H9 (cell line): ENCODE data around the gene CORO1C. TPM values are rescaled to one million over a fixed set of nuclear protein-coding genes. Genes with fewer than 3 reads are reported as not detected.
A peak's percentile ranks its signal among the peaks of the same experiment; 100 is the strongest.

Experiments
- DNase-seq: peaks from one replicate; pipeline ENCODE4 v3.0.0-alpha.2; 2017
- H2AFZ ChIP-seq: one replicate; pipeline ENCODE4 v1.6.1; 2013; ENCODE audit warnings: mild to moderate bottlenecking, low read length, control low read depth, moderate library complexity
- H2AK5ac ChIP-seq: 2 replicates; pipeline ENCODE4 v1.6.1; 2013; ENCODE audit warnings: low read length, control low read depth, mixed read lengths; ENCODE audit not compliant: insufficient read length
- H2BK120ac ChIP-seq: one replicate; pipeline ENCODE4 v1.6.1; 2013; ENCODE audit warnings: low read depth, mild to moderate bottlenecking, low read length, control low read depth, inconsistent platforms; ENCODE audit not compliant: poor library complexity, severe bottlenecking
- H2BK12ac ChIP-seq: 2 replicates; pipeline ENCODE4 v1.6.1; 2013; ENCODE audit warnings: low read length, control low read depth, mixed read lengths, low read depth; ENCODE audit not compliant: insufficient read length
- H2BK15ac ChIP-seq: 2 replicates; pipeline ENCODE4 v1.6.1; 2013; ENCODE audit warnings: low read depth, low read length, control low read depth
- H2BK20ac ChIP-seq: one replicate; pipeline ENCODE4 v1.6.1; 2013; ENCODE audit warnings: low read depth, mild to moderate bottlenecking, low read length, control low read depth, inconsistent platforms; ENCODE audit not compliant: poor library complexity, severe bottlenecking
- H2BK5ac ChIP-seq: 2 replicates; pipeline ENCODE4 v1.6.1; 2013; ENCODE audit warnings: low read length, control low read depth, mixed read lengths; ENCODE audit not compliant: insufficient read length
- H3K14ac ChIP-seq: 2 replicates; pipeline ENCODE4 v1.6.1; 2013; ENCODE audit warnings: low read length, control low read depth; ENCODE audit not compliant: insufficient read depth
- H3K18ac ChIP-seq: 2 replicates; pipeline ENCODE4 v1.6.1; 2013; ENCODE audit warnings: low read depth, mild to moderate bottlenecking, mixed read lengths, low read length, control low read depth; ENCODE audit not compliant: insufficient read length
- H3K23ac ChIP-seq: 2 replicates; pipeline ENCODE4 v1.6.1; 2013; ENCODE audit warnings: low read length, control low read depth, mixed read lengths, low read depth; ENCODE audit not compliant: insufficient read length
- H3K23me2 ChIP-seq: 2 replicates; pipeline ENCODE4 v1.6.1; 2013; ENCODE audit warnings: low read depth, mild to moderate bottlenecking, mixed read lengths, low read length, control low read depth; ENCODE audit not compliant: insufficient read length, poor library complexity, severe bottlenecking
- H3K27ac ChIP-seq: 2 replicates; pipeline ENCODE4 v1.5.1; 2013; ENCODE audit warnings: low read length, control low read depth, mixed read lengths, low read depth; ENCODE audit not compliant: insufficient read length
- H3K27me3 ChIP-seq: 2 replicates; pipeline ENCODE4 v1.6.1; 2013; ENCODE audit warnings: low read length, control low read depth, inconsistent platforms; ENCODE audit not compliant: insufficient read depth
- H3K4ac ChIP-seq: 2 replicates; pipeline ENCODE4 v1.6.1; 2013; ENCODE audit warnings: low read depth, mild to moderate bottlenecking, control low read depth, inconsistent platforms, low read length, moderate library complexity
- H3K4me1 ChIP-seq: 2 replicates; pipeline ENCODE4 v1.6.1; 2013; ENCODE audit warnings: low read length, control low read depth, inconsistent platforms; ENCODE audit not compliant: insufficient read depth
- H3K4me2 ChIP-seq: 2 replicates; pipeline ENCODE4 v1.6.1; 2013; ENCODE audit warnings: low read length, control low read depth, mixed read lengths; ENCODE audit not compliant: insufficient read length, insufficient read depth
- H3K56ac ChIP-seq: 2 replicates; pipeline ENCODE4 v1.6.1; 2013; ENCODE audit warnings: low read depth, mild to moderate bottlenecking, mixed read lengths, low read length, control low read depth; ENCODE audit not compliant: insufficient read length
- H3K79me1 ChIP-seq: 2 replicates; pipeline ENCODE4 v1.6.1; 2013; ENCODE audit warnings: low read depth, mild to moderate bottlenecking, moderate library complexity, low read length, control low read depth, inconsistent platforms; ENCODE audit not compliant: insufficient read depth, poor library complexity, severe bottlenecking
- H3K79me2 ChIP-seq: 2 replicates; pipeline ENCODE4 v1.6.1; 2013; ENCODE audit warnings: low read length, control low read depth, inconsistent platforms; ENCODE audit not compliant: insufficient read depth
- H3K9ac ChIP-seq: 2 replicates; pipeline ENCODE4 v1.6.1; 2013; ENCODE audit warnings: low read length, control low read depth, mixed read lengths; ENCODE audit not compliant: insufficient read length; ENCODE audit errors: extremely low read depth
- H3K9me3 ChIP-seq: one replicate; pipeline ENCODE4 v1.6.1; 2013; ENCODE audit warnings: low read depth, low read length, inconsistent platforms; ENCODE audit not compliant: control insufficient read depth
- H3T11ph ChIP-seq: one replicate; pipeline ENCODE4 v1.6.1; 2013; ENCODE audit warnings: mild to moderate bottlenecking, low read length, control low read depth, inconsistent platforms
- H4K20me1 ChIP-seq: one replicate; pipeline ENCODE4 v1.6.1; 2013; ENCODE audit not compliant: control insufficient read depth, insufficient read length, insufficient read depth
- H4K5ac ChIP-seq: 2 replicates; pipeline ENCODE4 v1.6.1; 2013; ENCODE audit warnings: low read depth, mild to moderate bottlenecking, mixed read lengths, low read length, control low read depth; ENCODE audit not compliant: insufficient read length
- H4K8ac ChIP-seq: replicated peaks from 2 replicates; pipeline ENCODE4 v1.6.1; 2013; ENCODE audit warnings: low read length, control low read depth, mixed read lengths, low read depth; ENCODE audit not compliant: insufficient read length
- H4K91ac ChIP-seq: 2 replicates; pipeline ENCODE4 v1.6.1; 2013; ENCODE audit warnings: low read depth, mild to moderate bottlenecking, moderate library complexity, mixed read lengths, low read length, control low read depth; ENCODE audit not compliant: insufficient read length
- H3K27ac Mint-ChIP-seq, 3 experiments: 2 replicates in 2 of 3; 3 replicates in 1 of 3; pipeline ENCODE4 v1.8.0; 2020 to 2021; ENCODE audit warnings: mixed read lengths in 3 of 3, mild to moderate bottlenecking in 1 of 3, moderate library complexity in 1 of 3
- H3K27me3 Mint-ChIP-seq: 2 replicates; pipeline ENCODE4 v1.8.0; 2021; ENCODE audit warnings: low read depth, mild to moderate bottlenecking, moderate library complexity, mixed read lengths
- H3K36me3 Mint-ChIP-seq, 3 experiments: 2 replicates in 2 of 3; 3 replicates in 1 of 3; pipeline ENCODE4 v1.8.0; 2020 to 2021; ENCODE audit warnings: low read depth in 3 of 3, mixed read lengths in 3 of 3; ENCODE audit not compliant: insufficient read depth in 1 of 3
- H3K4me1 Mint-ChIP-seq, 2 experiments: 2 replicates each; pipeline ENCODE4 v1.8.0; 2020; ENCODE audit warnings: mixed read lengths in 2 of 2
- H3K4me3 Mint-ChIP-seq, 2 experiments: 2 replicates in 1 of 2; 3 replicates in 1 of 2; pipeline ENCODE4 v1.8.0; 2020 to 2021; ENCODE audit warnings: mild to moderate bottlenecking in 2 of 2, mixed read lengths in 2 of 2, moderate library complexity in 1 of 2
- H3K9me3 Mint-ChIP-seq, 2 experiments: 2 replicates in 1 of 2; 3 replicates in 1 of 2; pipeline ENCODE4 v1.8.0; 2020; ENCODE audit warnings: mild to moderate bottlenecking in 2 of 2, mixed read lengths in 2 of 2, moderate library complexity in 1 of 2
- WGBS: extraction: QIAGEN DNeasy Blood & Tissue Kit; methylation state at CpG from one replicate; pipeline ENCODE4 v1.1.7; 2013; ENCODE audit warnings: missing lambda C conversion rate, low lambda C conversion rate, mixed read lengths; ENCODE audit not compliant: insufficient read length; ENCODE audit errors: extremely low coverage; 5-methylcytosine and 5-hydroxymethylcytosine counted together
- total RNA-seq: library from RNA; stranded (reverse); gene quantifications from 2 replicates; pipeline ENCODE4 v1.2.1, GENCODE V29; 2021
- TF ChIP-seq, protein P1 (sequence below): fragments of 200-600 bp; sonication (generic); conservative IDR thresholded peaks from 3 replicates; pipeline ENCODE4 v1.8.0; 2021; ENCODE audit warnings: antibody characterized with exemption, mild to moderate bottlenecking

Gene CORO1C
- total RNA-seq, 1 experiment from 2014 or later = 154 TPM

- no peaks in the 10 kb centered on the region for H3K27me3 ChIP-seq
- H4K5ac ChIP-seq = no peak overlapping the region
- Mint-ChIP-seq H3K36me3 (peaks cover 0 to 2% (median 0%) of the 10 kb centered on the region in 3 experiments; a peak in 1 of 7 replicates), H3K27ac (peak overlapping the region in 1 of 3 experiments; percentile 40; a peak in 2 of 7 replicates), H3K4me1 (peaks cover 58 to 65% of the 10 kb centered on the region in 2 experiments), H3K27me3 (no peaks in the 10 kb centered on the region), H3K9me3 (no peaks in the 10 kb centered on the region), H3K4me3 (no peak overlapping the region)
- H2BK5ac ChIP-seq = no peak overlapping the region
- no peak overlapping the region for H2AK5ac ChIP-seq
- H4K91ac ChIP-seq = no peak overlapping the region
- no peak overlapping the region for H3K27ac ChIP-seq
- H3K4me2 ChIP-seq = no peak overlapping the region
- no peaks in the 10 kb centered on the region for H3K79me2 ChIP-seq
- peak; percentile 54 for DNase-seq
- no peak overlapping the region for H3K14ac ChIP-seq
- H3K23ac ChIP-seq = no peak overlapping the region
- H3K56ac ChIP-seq = no peak overlapping the region
- no peak overlapping the region for H3K18ac ChIP-seq
- no peaks in the 10 kb centered on the region for H3K23me2 ChIP-seq
- no peak overlapping the region for H4K8ac ChIP-seq
- WGBS = no CpG with 5 or more reads among the region's 4 CpGs
- H4K20me1 ChIP-seq = no peaks in the 10 kb centered on the region
- peaks cover 12% of the 10 kb centered on the region; the same call in 1 of the 2 replicates for H3K4me1 ChIP-seq
- no peak overlapping the region for H2BK20ac ChIP-seq
- H2BK15ac ChIP-seq = no peak overlapping the region
- H3K4ac ChIP-seq = no peak overlapping the region
- H2BK12ac ChIP-seq = no peak overlapping the region
- H3T11ph ChIP-seq = no peak overlapping the region
- H3K9ac ChIP-seq = no peak overlapping the region
- H2BK120ac ChIP-seq = no peak overlapping the region
- no peaks in the 10 kb centered on the region for H3K9me3 ChIP-seq
- H3K79me1 ChIP-seq = no peaks in the 10 kb centered on the region
- H2AFZ ChIP-seq = no peak overlapping the region
- TF ChIP-seq, protein P1, sequence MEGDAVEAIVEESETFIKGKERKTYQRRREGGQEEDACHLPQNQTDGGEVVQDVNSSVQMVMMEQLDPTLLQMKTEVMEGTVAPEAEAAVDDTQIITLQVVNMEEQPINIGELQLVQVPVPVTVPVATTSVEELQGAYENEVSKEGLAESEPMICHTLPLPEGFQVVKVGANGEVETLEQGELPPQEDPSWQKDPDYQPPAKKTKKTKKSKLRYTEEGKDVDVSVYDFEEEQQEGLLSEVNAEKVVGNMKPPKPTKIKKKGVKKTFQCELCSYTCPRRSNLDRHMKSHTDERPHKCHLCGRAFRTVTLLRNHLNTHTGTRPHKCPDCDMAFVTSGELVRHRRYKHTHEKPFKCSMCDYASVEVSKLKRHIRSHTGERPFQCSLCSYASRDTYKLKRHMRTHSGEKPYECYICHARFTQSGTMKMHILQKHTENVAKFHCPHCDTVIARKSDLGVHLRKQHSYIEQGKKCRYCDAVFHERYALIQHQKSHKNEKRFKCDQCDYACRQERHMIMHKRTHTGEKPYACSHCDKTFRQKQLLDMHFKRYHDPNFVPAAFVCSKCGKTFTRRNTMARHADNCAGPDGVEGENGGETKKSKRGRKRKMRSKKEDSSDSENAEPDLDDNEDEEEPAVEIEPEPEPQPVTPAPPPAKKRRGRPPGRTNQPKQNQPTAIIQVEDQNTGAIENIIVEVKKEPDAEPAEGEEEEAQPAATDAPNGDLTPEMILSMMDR = no peak
Observed at GRCh38 chr12:108634341-108634751, 97.0 kb downstream of the CORO1C start.
